ENCODE results near the gene IDE.
"Not testable (repeated sequence)": the region's sequence is repeated elsewhere in the genome, so short reads cannot be mapped to it uniquely, and the experiment has no call there.

IDE gene

GRCh38 chr10:92573798-92574547 lies at the start of gene IDE:
Gene IDE, minus strand, starts transcription at chr10:92574093. Its CDS starts 74 bp downstream, at chr10:92574019.
- peak; percentile 65 to 72 for DNase-seq (ENCODE audit: low read depth in 2 of 2)

- no peak for DNase-seq (ENCODE audit: low read depth in 2 of 2)
Measured at GRCh38 chr10:92619368-92619767, 45.5 kb upstream of the IDE start.

- no peak for DNase-seq (ENCODE audit: low read depth in 2 of 2)
Measured at GRCh38 chr10:92615515-92615914, 41.6 kb upstream of the IDE start.

- no peak for DNase-seq (ENCODE audit: low read depth in 2 of 2)
Measured at GRCh38 chr10:92604841-92605240, 30.9 kb upstream of the IDE start.

- no peak for DNase-seq (ENCODE audit: low read depth in 2 of 2)
Measured at GRCh38 chr10:92598321-92598720, 24.4 kb upstream of the IDE start.

GRCh38 chr10:92595505-92595904 lies 21.6 kb upstream of the IDE start:
- DNase-seq (ENCODE audit: low read depth in 2 of 2), result no peak

GRCh38 chr10:92593619-92594588 lies 20.0 kb upstream of the IDE start:
- DNase-seq (ENCODE audit: low read depth in 2 of 2), result no peak

- peak; percentile 94 to 98 for DNase-seq (ENCODE audit: low read depth in 2 of 2)
Measured at GRCh38 chr10:92592761-92593618, 19.1 kb upstream of the IDE start, which contains the start of gene KIF11. Gene KIF11, plus strand, starts transcription at chr10:92593130. Its CDS starts 246 bp downstream, at chr10:92593376.

GRCh38 chr10:92591550-92592022 lies 17.7 kb upstream of the IDE start:
- DNase-seq (ENCODE audit: low read depth in 2 of 2), result peak; percentile 76 to 78

GRCh38 chr10:92590623-92591549 lies 17.0 kb upstream of the IDE start:
- peak in 1 of 2 donors; percentile 10 for DNase-seq (ENCODE audit: low read depth in 2 of 2)

GRCh38 chr10:92582347-92582746 lies 8.5 kb upstream of the IDE start:
- DNase-seq (ENCODE audit: low read depth in 2 of 2), result not testable (repeated sequence)

GRCh38 chr10:92575961-92576360 lies 2.1 kb upstream of the IDE start:
- DNase-seq (ENCODE audit: low read depth in 2 of 2), result no peak

GRCh38 chr10:92574548-92575261 lies 812 bp upstream of the IDE start:
- DNase-seq (ENCODE audit: low read depth in 2 of 2), result no peak

- peak in 1 of 2 donors; percentile 9 for DNase-seq (ENCODE audit: low read depth in 2 of 2)
Measured at GRCh38 chr10:92573091-92573797, 649 bp downstream of the IDE start.

GRCh38 chr10:92572362-92573090 lies 1.4 kb downstream of the IDE start:
- no peak for DNase-seq (ENCODE audit: low read depth in 2 of 2)

GRCh38 chr10:92571649-92572048 lies 2.2 kb downstream of the IDE start:
- no peak for DNase-seq (ENCODE audit: low read depth in 2 of 2)

GRCh38 chr10:92569663-92570062 lies 4.2 kb downstream of the IDE start:
- not testable (repeated sequence) for DNase-seq (ENCODE audit: low read depth in 2 of 2)

- no peak for DNase-seq (ENCODE audit: low read depth in 2 of 2)
Measured at GRCh38 chr10:92569071-92569470, 4.8 kb downstream of the IDE start.

Data from activated CD4-positive, alpha-beta T cell treated with anti-CD3 and anti-CD28 coated beads for 24 hours (primary cell).